Erythroblast (primary cell): ENCODE results near the gene ZNF653.

Experiments
- GATA1 ChIP-seq: IDR thresholded peaks from 2 replicates; pipeline ENCODE4 v1.6.1; 2011; ENCODE audit warnings: low read depth, mild to moderate bottlenecking, control low read depth, low read length, moderate library complexity
- POLR2A ChIP-seq: IDR thresholded peaks from 2 replicates; pipeline ENCODE4 v1.6.1; 2011; ENCODE audit warnings: mild to moderate bottlenecking, low read length

GRCh38 chr19:11540645-11541044 lies 35.0 kb upstream of the ZNF653 start:
- no peak for TF ChIP-seq POLR2A
- TF ChIP-seq GATA1, result no peak
